Adrenal gland (tissue), 12 donors: ENCODE data around the gene TFF3. TPM values are rescaled to one million over a fixed set of nuclear protein-coding genes. Genes with fewer than 3 reads are reported as not detected.

ENCODE experiments used
- DNase-seq, 7 donors: peaks; one replicate each; pipeline ENCODE4 v3.0.0-alpha.2; 2019 to 2020
- H3K27ac ChIP-seq, 5 donors: fragments of 200-600 bp; sonication (generic) in 4 of 5; 1 replicate in 3 of 5; 2 replicates in 2 of 5; pipeline versions ENCODE4 v1.5.1 to v1.8.0; 2016 to 2020; ENCODE audit warnings: mild to moderate bottlenecking in 1 of 5
- H3K27me3 ChIP-seq: fragments of 200-600 bp; 2 replicates; pipeline ENCODE4 v1.8.0; 2021
- H3K36me3 ChIP-seq, 2 donors: fragments of 200-600 bp; replicated peaks in 1 of 2; 1 replicate in 1 of 2; 2 replicates in 1 of 2; pipeline versions ENCODE4 v1.5.1 to v1.8.0; 2018 to 2022
- H3K4me1 ChIP-seq, 2 donors: fragments of 200-600 bp; replicated peaks in 1 of 2; 1 replicate in 1 of 2; 2 replicates in 1 of 2; pipeline versions ENCODE4 v1.5.1 to v1.8.0; 2018 to 2021
- H3K4me3 ChIP-seq, 4 donors: fragments of 200-600 bp; sonication (generic) in 3 of 4; one replicate each; pipeline ENCODE4 v1.5.1; 2016 to 2018
- H3K9me3 ChIP-seq, 3 donors: fragments of 200-600 bp; sonication (generic) in 1 of 3; replicated peaks in 1 of 3; 1 replicate in 2 of 3; 2 replicates in 1 of 3; pipeline versions ENCODE4 v1.5.1 to v1.8.0; 2016 to 2021
- POLR2A ChIP-seq, 2 donors: fragments of 450-650 bp; IDR thresholded peaks; one replicate each; pipeline ENCODE4 v1.6.1; 2017; ENCODE audit warnings: antibody characterized with exemption in 2 of 2, mild to moderate bottlenecking in 2 of 2, moderate library complexity in 1 of 2
- WGBS, 4 donors: extraction: QIAGEN DNeasy Blood & Tissue Kit in 2 of 4; methylation state at CpG; one replicate each; pipeline versions ENCODE4 v1.1.5 to v1.1.7; 2013 to 2017; 5-methylcytosine and 5-hydroxymethylcytosine counted together
- intact Hi-C, 2 donors: fragments of 100-400 bp; cut with DNase I; formaldehyde crosslinking; loops; one replicate each; pipeline versions ENCODE4 v1.14.1 to v1.15.0; 2022 to 2023
- polyA plus RNA-seq, 3 donors: library from polyadenylated mRNA; stranded (reverse); fragments of 200-250 nt in 2 of 3; fragments of 350-450 nt in 1 of 3; fragmentation: Illumina TruSeq in 1 of 3; extraction: RNeasy Lipid Tissue Mini Kit (QIAGEN cat#74804) in 1 of 3; gene quantifications; one replicate each; pipeline ENCODE4 v1.2.3, GENCODE V29; 2013 to 2014
- total RNA-seq, 9 donors: library from RNA; depleted of rRNA in 4 of 9; stranded (reverse); fragments of >200 nt in 4 of 9; fragments of 120-200 nt in 1 of 9; fragmentation: NEBNext Ultra II Directional in 1 of 9; extraction: Animal tissue kit (Norgen Biotek cat#: 25700) in 1 of 9; gene quantifications; one replicate each; pipeline versions ENCODE4 v1.1.0 to v1.2.4, GENCODE V29; 2013 to 2023
- TF ChIP-seq, protein P1 (sequence below), 6 experiments: fragments of 450-650 bp in 4 of 6; fragments of 200-600 bp in 2 of 6; sonication (generic) in 1 of 6; IDR thresholded peaks; 1 replicate in 5 of 6; 2 replicates in 1 of 6; pipeline versions ENCODE4 v1.5.1 to v1.8.0; 2016 to 2021; ENCODE audit warnings: antibody characterized with exemption in 6 of 6, mild to moderate bottlenecking in 2 of 6, moderate library complexity in 1 of 6
- donor health status: healthy with polysubstance abuse.
- donor health status: Bipolar disorder and iron deficiency.
- donor health status: DM: yes; HTN: yes; CAD: no.
- donor health status: DM: no; HTN: no; CAD: no.
- donor health status: DM: no; HTN: no; CAD: no.
- donor health status: DM: yes; HTN: yes; CAD: no.

TFF3 gene
- total and polyA plus RNA-seq, 12 donors = 1.2 to 42.3 (median 11.1) TPM

GRCh38 chr21:42291751-42292562 lies 23.3 kb downstream of the TFF3 start:
- WGBS, 4 donors = 88 to 92% (median 89%) methylated on average over 10 to 22 of the region's 22 CpGs
- H3K4me1 ChIP-seq = no peaks in the 10 kb centered on the region
- intact Hi-C loops = no loop called here
- H3K4me3 ChIP-seq = no peak overlapping the region
- H3K27me3 ChIP-seq = no peaks in the 10 kb centered on the region
- H3K36me3 ChIP-seq = peaks cover 0 to 61% of the 10 kb centered on the region in 2 donors
- TF ChIP-seq, protein P1, sequence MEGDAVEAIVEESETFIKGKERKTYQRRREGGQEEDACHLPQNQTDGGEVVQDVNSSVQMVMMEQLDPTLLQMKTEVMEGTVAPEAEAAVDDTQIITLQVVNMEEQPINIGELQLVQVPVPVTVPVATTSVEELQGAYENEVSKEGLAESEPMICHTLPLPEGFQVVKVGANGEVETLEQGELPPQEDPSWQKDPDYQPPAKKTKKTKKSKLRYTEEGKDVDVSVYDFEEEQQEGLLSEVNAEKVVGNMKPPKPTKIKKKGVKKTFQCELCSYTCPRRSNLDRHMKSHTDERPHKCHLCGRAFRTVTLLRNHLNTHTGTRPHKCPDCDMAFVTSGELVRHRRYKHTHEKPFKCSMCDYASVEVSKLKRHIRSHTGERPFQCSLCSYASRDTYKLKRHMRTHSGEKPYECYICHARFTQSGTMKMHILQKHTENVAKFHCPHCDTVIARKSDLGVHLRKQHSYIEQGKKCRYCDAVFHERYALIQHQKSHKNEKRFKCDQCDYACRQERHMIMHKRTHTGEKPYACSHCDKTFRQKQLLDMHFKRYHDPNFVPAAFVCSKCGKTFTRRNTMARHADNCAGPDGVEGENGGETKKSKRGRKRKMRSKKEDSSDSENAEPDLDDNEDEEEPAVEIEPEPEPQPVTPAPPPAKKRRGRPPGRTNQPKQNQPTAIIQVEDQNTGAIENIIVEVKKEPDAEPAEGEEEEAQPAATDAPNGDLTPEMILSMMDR (IDR thresholded peaks at IDR 0.05) = no peak
- TF ChIP-seq POLR2A (IDR thresholded peaks at IDR 0.05) = no peak
- H3K9me3 ChIP-seq = no peaks in the 10 kb centered on the region
- H3K27ac ChIP-seq = no peak overlapping the region
- no peak for DNase-seq

DNA sequence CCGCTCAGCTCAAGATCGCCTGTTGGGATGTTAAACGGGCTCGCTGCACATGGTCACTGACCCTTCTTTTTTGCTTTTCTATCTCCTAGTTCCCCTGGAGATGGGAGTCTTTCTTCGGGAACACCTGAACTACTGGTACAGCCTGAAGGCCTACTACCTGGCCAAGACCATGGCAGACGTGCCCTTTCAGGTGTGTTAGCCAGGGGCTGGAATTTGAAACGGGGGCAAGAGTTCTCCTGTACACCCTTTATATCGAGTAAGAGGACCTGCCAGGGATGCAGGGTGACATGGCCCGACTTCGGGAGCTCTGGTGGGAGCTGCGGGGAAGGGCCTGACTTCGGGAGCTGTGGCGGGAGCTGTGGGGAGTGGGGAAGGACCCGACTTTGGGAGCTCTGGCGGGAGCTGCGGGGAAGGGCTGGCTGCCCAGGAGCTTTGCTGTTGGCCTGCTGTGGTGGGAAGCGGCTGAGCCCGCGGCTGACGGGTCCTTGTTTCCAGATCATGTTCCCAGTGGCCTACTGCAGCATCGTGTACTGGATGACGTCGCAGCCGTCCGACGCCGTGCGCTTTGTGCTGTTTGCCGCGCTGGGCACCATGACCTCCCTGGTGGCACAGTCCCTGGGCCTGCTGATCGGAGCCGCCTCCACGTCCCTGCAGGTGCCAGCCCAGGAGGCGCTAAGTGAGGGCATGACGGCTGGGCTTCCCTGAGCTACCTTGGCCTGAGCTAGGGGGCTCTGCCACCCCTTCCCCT lies 24.0 kb downstream of the TFF3 start:
- no peaks in the 10 kb centered on the region for H3K27me3 ChIP-seq
- no peak for DNase-seq
- H3K4me3 ChIP-seq = no peak overlapping the region
- no peaks in the 10 kb centered on the region for H3K4me1 ChIP-seq
- intact Hi-C loops = no loop called here
- no peak overlapping the region for H3K27ac ChIP-seq
- H3K36me3 ChIP-seq = peaks cover 0 to 66% of the 10 kb centered on the region in 2 donors
- 87 to 91% (median 89%) methylated on average over 26 to 35 of the region's 35 CpGs for WGBS, 4 donors
- no peaks in the 10 kb centered on the region for H3K9me3 ChIP-seq
- TF ChIP-seq, protein P1 (IDR thresholded peaks at IDR 0.05) = no peak
- no peak for TF ChIP-seq POLR2A (IDR thresholded peaks at IDR 0.05)

DNA sequence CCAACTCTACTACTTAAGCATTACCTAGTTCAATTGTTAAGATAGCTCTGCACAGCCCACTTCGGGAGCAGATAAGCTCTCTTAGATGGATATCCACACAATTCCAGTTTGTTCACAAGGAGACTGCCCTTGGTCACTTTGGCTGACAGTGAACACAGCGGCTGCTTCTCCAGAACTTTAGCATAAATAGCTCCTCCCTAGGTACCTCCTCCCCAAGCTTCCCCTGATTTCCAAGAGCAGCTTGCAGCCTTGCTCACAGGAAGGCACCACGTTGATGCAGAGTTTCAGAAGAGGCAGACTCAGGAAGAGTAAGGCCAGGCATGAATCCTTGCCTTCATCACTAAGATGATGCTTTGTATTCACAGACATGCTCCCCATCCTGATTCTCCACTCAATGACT lies 24.7 kb downstream of the TFF3 start:
- H3K36me3 ChIP-seq = peaks cover 0 to 67% of the 10 kb centered on the region in 2 donors
- WGBS, 4 donors = 46 to 87% (median 63%) methylated on average over 2 to 3 of the region's 3 CpGs
- no peaks in the 10 kb centered on the region for H3K9me3 ChIP-seq
- intact Hi-C loops = no loop called here
- no peak for DNase-seq
- no peaks in the 10 kb centered on the region for H3K4me1 ChIP-seq
- H3K27me3 ChIP-seq = no peaks in the 10 kb centered on the region
- no peak for TF ChIP-seq POLR2A (IDR thresholded peaks at IDR 0.05)
- TF ChIP-seq, protein P1 (IDR thresholded peaks at IDR 0.05) = no peak
- no peak overlapping the region for H3K4me3 ChIP-seq
- H3K27ac ChIP-seq = no peak overlapping the region

GRCh38 chr21:42289926-42290325 lies 25.3 kb downstream of the TFF3 start:
- no peaks in the 10 kb centered on the region for H3K4me1 ChIP-seq
- TF ChIP-seq POLR2A (IDR thresholded peaks at IDR 0.05) = no peak
- TF ChIP-seq, protein P1 (IDR thresholded peaks at IDR 0.05) = no peak
- H3K9me3 ChIP-seq = no peaks in the 10 kb centered on the region
- DNase-seq = peak in 5 of 7 donors; percentile 42 to 73 (median 57)
- peaks cover 0 to 65% of the 10 kb centered on the region in 2 donors for H3K36me3 ChIP-seq
- H3K4me3 ChIP-seq = no peak overlapping the region
- no peaks in the 10 kb centered on the region for H3K27me3 ChIP-seq
- intact Hi-C loops = no loop called here
- H3K27ac ChIP-seq = no peak overlapping the region
- WGBS, 4 donors = 78 to 89% (median 84%) methylated on average over 13 to 18 of the region's 18 CpGs
